HCT116 (cell line): Measurements from ENCODE around the gene EGFR. TPM values are rescaled to one million over a fixed set of nuclear protein-coding genes. Genes with fewer than 3 reads are reported as not detected.

ENCODE experiments used
- ATAC-seq: fragments of 200-7000 bp; cut with Tn5 transposase; 2 replicates; pipeline ENCODE4 v1.9.1; 2020; ENCODE audit warnings: mild to moderate bottlenecking, moderate library complexity
- BruUV-seq: library from RNA; stranded (reverse); fragments of 400-500 nt; replicated peaks from 2 replicates; lab custom pipeline; 2021; lab: Mats Ljungman, UMichigan
- CTCF ChIA-PET: fragments of 300-600 bp; sonication (Branson Sonifier 250); formaldehyde crosslinking; loops from one replicate; lab custom pipeline; 2021; ENCODE audit warnings: antibody characterized with exemption; lab: Charles Lee
- POLR2A ChIA-PET: fragments of 300-600, 350-600 bp; sonication (Branson Sonifier 250); formaldehyde crosslinking; loops from one replicate; lab custom pipeline; 2021; ENCODE audit warnings: antibody characterized with exemption; lab: Charles Lee
- RAD21 ChIA-PET, 2 experiments: fragments of 300-600 bp; sonication (Branson Sonifier 250); formaldehyde crosslinking; loops; one replicate each; lab custom pipeline; 2023; ENCODE audit warnings: low total read pairs in 2 of 2; ENCODE audit not compliant: uncharacterized antibody in 2 of 2, unreplicated experiment in 2 of 2, low non-redundant PET in 1 of 2; lab: Charles Lee
- DNase-seq: peaks from one replicate; pipeline ENCODE4 v3.0.0-alpha.2; 2010; ENCODE audit warnings: low read depth, low spot score
- H2AFZ ChIP-seq: fragments of 200-600 bp; shearing (Covaris generic), sonication (generic); 2 replicates; pipeline ENCODE4 v1.6.1; 2017; ENCODE audit warnings: low read depth, mixed run types, mixed read lengths, antibody characterized with exemption, low read length; ENCODE audit not compliant: poor library complexity, severe bottlenecking
- H3K27ac ChIP-seq: 2 replicates; pipeline ENCODE4 v1.5.1; 2012; ENCODE audit warnings: low read depth, low read length
- H3K27me3 ChIP-seq: fragments of 200-600 bp; sonication (generic); 2 replicates; pipeline ENCODE4 v1.6.1; 2016; ENCODE audit warnings: mixed run types, low read length, mixed read lengths; ENCODE audit not compliant: insufficient read depth
- H3K36me3 ChIP-seq, 2 experiments: fragments of 200-500 bp in 1 of 2; fragments of 200-600 bp in 1 of 2; sonication (Bioruptor generic) in 1 of 2; sonication (generic) in 1 of 2; 2 replicates each; pipeline versions ENCODE4 v1.5.1 to v1.6.1; 2014 to 2016; ENCODE audit warnings: low read length in 2 of 2, inconsistent platforms in 1 of 2, mixed read lengths in 1 of 2, mixed run types in 1 of 2; ENCODE audit not compliant: insufficient read depth in 2 of 2, control insufficient read depth in 1 of 2
- H3K4me1 ChIP-seq, 2 experiments: fragments of 200-600 bp in 1 of 2; sonication (generic) in 1 of 2; 2 replicates each; pipeline versions ENCODE4 v1.5.1 to v1.6.1; 2012 to 2017; ENCODE audit warnings: low read length in 2 of 2, inconsistent platforms in 1 of 2, mild to moderate bottlenecking in 1 of 2, mixed read lengths in 1 of 2, mixed run types in 1 of 2, moderate library complexity in 1 of 2; ENCODE audit not compliant: insufficient read depth in 2 of 2, control insufficient read depth in 1 of 2
- H3K4me2 ChIP-seq: fragments of 200-600 bp; sonication (generic); 2 replicates; pipeline ENCODE4 v1.6.1; 2017; ENCODE audit warnings: mixed run types, low read length, mixed read lengths
- H3K4me3 ChIP-seq, 2 experiments: fragments of 200-600 bp in 1 of 2; sonication (generic) in 1 of 2; replicated peaks in 1 of 2; 2 replicates each; pipeline ENCODE4 v1.5.1; 2011 to 2016; ENCODE audit warnings: low read length in 2 of 2, control low read depth in 1 of 2, low read depth in 1 of 2, mild to moderate bottlenecking in 1 of 2, mixed read lengths in 1 of 2, mixed run types in 1 of 2
- H3K79me2 ChIP-seq: fragments of 200-600 bp; sonication (generic); 2 replicates; pipeline ENCODE4 v1.6.1; 2017; ENCODE audit warnings: mild to moderate bottlenecking, mixed run types, low read length, moderate library complexity, mixed read lengths; ENCODE audit not compliant: insufficient read depth
- H3K9ac ChIP-seq: fragments of 200-600 bp; sonication (generic); 2 replicates; pipeline ENCODE4 v1.6.1; 2016; ENCODE audit warnings: low read length, mixed read lengths
- H3K9me2 ChIP-seq: fragments of 200-600 bp; sonication (generic), shearing (Covaris generic); 2 replicates; pipeline ENCODE4 v1.6.1; 2017; ENCODE audit warnings: mixed run types, mild to moderate bottlenecking, moderate library complexity; ENCODE audit not compliant: insufficient read depth
- H3K9me3 ChIP-seq, 2 experiments: fragments of 200-500 bp in 1 of 2; fragments of 200-600 bp in 1 of 2; sonication (Bioruptor generic) in 1 of 2; sonication (generic) in 1 of 2; 2 replicates each; pipeline ENCODE4 v1.6.1; 2014 to 2017; ENCODE audit warnings: low read length in 2 of 2, mixed read lengths in 2 of 2, inconsistent platforms in 1 of 2, low read depth in 1 of 2, mild to moderate bottlenecking in 1 of 2, mixed run types in 1 of 2, moderate library complexity in 1 of 2; ENCODE audit not compliant: control insufficient read depth in 1 of 2, insufficient read depth in 1 of 2
- H4K20me1 ChIP-seq: fragments of 200-600 bp; sonication (generic), shearing (Covaris generic); 2 replicates; pipeline ENCODE4 v1.6.1; 2017; ENCODE audit warnings: mixed run types, mild to moderate bottlenecking, moderate library complexity; ENCODE audit not compliant: insufficient read depth
- CEBPB ChIP-seq: IDR thresholded peaks from 2 replicates; pipeline ENCODE4 v1.6.1; 2012; ENCODE audit warnings: low read depth
- EGR1 ChIP-seq: IDR thresholded peaks from 2 replicates; pipeline ENCODE4 v1.6.1; 2012; ENCODE audit warnings: low read depth
- JUND ChIP-seq: IDR thresholded peaks from 2 replicates; pipeline ENCODE4 v1.6.1; 2012
- POLR2A ChIP-seq: IDR thresholded peaks from 2 replicates; pipeline ENCODE4 v1.7.0; 2011; ENCODE audit warnings: borderline replicate concordance; ENCODE audit not compliant: insufficient read depth, insufficient read length; ENCODE audit errors: extremely low read depth
- RAD21 ChIP-seq: IDR thresholded peaks from 2 replicates; pipeline ENCODE4 v1.6.1; 2012; ENCODE audit warnings: low read depth, mild to moderate bottlenecking
- SIN3A ChIP-seq: IDR thresholded peaks from 2 replicates; pipeline ENCODE4 v1.6.1; 2012; ENCODE audit warnings: low read depth
- SP1 ChIP-seq: IDR thresholded peaks from 2 replicates; pipeline ENCODE4 v1.6.1; 2012; ENCODE audit warnings: low read depth
- SRF ChIP-seq: IDR thresholded peaks from 2 replicates; pipeline ENCODE4 v1.6.1; 2012; ENCODE audit warnings: low read depth
- TCF7L2 ChIP-seq: IDR thresholded peaks from 2 replicates; pipeline ENCODE4 v1.7.0; 2011; ENCODE audit warnings: borderline replicate concordance, inconsistent platforms; ENCODE audit not compliant: insufficient read depth, insufficient read length; ENCODE audit errors: extremely low read depth
- ZFX ChIP-seq: fragments of 450-650 bp; IDR thresholded peaks from 2 replicates; pipeline ENCODE4 v1.6.1; 2017
- intact Hi-C: fragments of 100-400 bp; cut with micrococcal nuclease; formaldehyde crosslinking; loops from 2 replicates; pipeline ENCODE4 v1.10.0; 2022
- total RNA-seq: library from RNA; stranded (reverse); gene quantifications from one replicate; pipeline ENCODE4 v1.2.1, GENCODE V29; 2021; ENCODE audit not compliant: unreplicated experiment
- TF ChIP-seq, protein P1 (sequence below): IDR thresholded peaks from 2 replicates; pipeline ENCODE4 v1.6.1; 2012
- TF ChIP-seq, protein P2 (sequence below): IDR thresholded peaks from 2 replicates; pipeline ENCODE4 v1.6.1; 2012
- TF ChIP-seq, protein P3 (sequence below), 3 experiments: fragments of 200-600 bp in 1 of 3; sonication (generic) in 1 of 3; IDR thresholded peaks in 2 of 3; conservative IDR thresholded peaks in 1 of 3; 2 replicates each; pipeline ENCODE4 v1.5.1; 2012 to 2017; ENCODE audit warnings: low read depth in 2 of 3, low read length in 2 of 3, antibody characterized with exemption in 1 of 3, borderline replicate concordance in 1 of 3, control low read depth in 1 of 3, mild to moderate bottlenecking in 1 of 3, mixed read lengths in 1 of 3, mixed run types in 1 of 3, moderate library complexity in 1 of 3; ENCODE audit not compliant: insufficient read depth in 1 of 3
- TF ChIP-seq, protein P4 (sequence below): IDR thresholded peaks from 2 replicates; pipeline ENCODE4 v1.6.1; 2011; ENCODE audit warnings: mild to moderate bottlenecking, low read length, moderate library complexity; ENCODE audit not compliant: insufficient replicate concordance; ENCODE audit errors: extremely low read depth
- TF ChIP-seq, protein P5 (sequence below): IDR thresholded peaks from 2 replicates; pipeline ENCODE4 v1.6.1; 2012; ENCODE audit warnings: low read depth

Gene EGFR
- total RNA-seq, 1 experiment from 2014 or later, result 71.5 TPM

DNA sequence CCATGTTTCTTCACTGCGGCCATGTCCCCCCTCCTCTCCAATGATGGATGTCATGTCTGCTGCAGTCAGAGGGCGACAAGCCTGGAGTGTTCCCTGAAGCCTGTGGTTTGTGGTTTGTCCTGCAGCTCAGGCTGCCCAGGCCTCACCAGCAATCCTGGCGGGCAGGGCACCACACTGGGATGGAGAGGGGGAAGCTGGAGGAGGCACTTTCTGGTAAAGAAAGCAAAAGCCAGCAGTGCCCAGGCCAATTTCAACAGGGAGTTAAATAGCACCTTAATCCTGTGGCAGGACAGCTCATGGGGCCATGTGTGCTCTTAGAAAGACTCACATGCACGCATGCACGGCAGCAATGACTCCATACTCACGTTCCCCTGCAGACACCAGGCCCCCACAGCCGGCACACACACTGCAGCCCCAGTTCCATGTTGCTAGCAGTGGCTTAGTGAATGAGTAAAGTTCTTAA is 158.3 kb downstream of the EGFR start:
- RAD21 ChIA-PET, result no interaction called here
- POLR2A ChIA-PET, result interaction anchor here (0.6 kb wide), 1 partner anchor 434 kb away, joined by 3 read pairs; no protein-coding TSS in a partner anchor
- Histone ChIP-seq H3K4me1 (no peaks in the 10 kb centered on the region), H3K27me3 (no peaks in the 10 kb centered on the region), H2AFZ (no peak overlapping the region), H3K79me2 (no peaks in the 10 kb centered on the region), H3K9me3 (no peaks in the 10 kb centered on the region), H3K4me3 (no peak overlapping the region), H3K4me2 (no peak overlapping the region), H3K27ac (no peak overlapping the region), H3K9me2 (no peaks in the 10 kb centered on the region), H3K36me3 (peaks cover 15 to 53% of the 10 kb centered on the region in 2 experiments; a peak in 3 of 4 replicates), H4K20me1 (no peaks in the 10 kb centered on the region), H3K9ac (no peak overlapping the region)
- no TSS peak for BruUV-seq
- intact Hi-C loops, result no loop called here
- TF ChIP-seq JUND, result no peak
- TF ChIP-seq RAD21, result no peak
- TF ChIP-seq SRF, result no peak
- no peak for TF ChIP-seq TCF7L2
- TF ChIP-seq, protein P1, sequence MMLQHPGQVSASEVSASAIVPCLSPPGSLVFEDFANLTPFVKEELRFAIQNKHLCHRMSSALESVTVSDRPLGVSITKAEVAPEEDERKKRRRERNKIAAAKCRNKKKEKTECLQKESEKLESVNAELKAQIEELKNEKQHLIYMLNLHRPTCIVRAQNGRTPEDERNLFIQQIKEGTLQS, result no peak
- TF ChIP-seq SIN3A, result no peak
- TF ChIP-seq ZFX, result no peak
- TF ChIP-seq POLR2A, result no peak
- TF ChIP-seq, protein P2, sequence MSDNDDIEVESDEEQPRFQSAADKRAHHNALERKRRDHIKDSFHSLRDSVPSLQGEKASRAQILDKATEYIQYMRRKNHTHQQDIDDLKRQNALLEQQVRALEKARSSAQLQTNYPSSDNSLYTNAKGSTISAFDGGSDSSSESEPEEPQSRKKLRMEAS, result no peak
- TF ChIP-seq CEBPB, result no peak
- TF ChIP-seq, protein P3, sequence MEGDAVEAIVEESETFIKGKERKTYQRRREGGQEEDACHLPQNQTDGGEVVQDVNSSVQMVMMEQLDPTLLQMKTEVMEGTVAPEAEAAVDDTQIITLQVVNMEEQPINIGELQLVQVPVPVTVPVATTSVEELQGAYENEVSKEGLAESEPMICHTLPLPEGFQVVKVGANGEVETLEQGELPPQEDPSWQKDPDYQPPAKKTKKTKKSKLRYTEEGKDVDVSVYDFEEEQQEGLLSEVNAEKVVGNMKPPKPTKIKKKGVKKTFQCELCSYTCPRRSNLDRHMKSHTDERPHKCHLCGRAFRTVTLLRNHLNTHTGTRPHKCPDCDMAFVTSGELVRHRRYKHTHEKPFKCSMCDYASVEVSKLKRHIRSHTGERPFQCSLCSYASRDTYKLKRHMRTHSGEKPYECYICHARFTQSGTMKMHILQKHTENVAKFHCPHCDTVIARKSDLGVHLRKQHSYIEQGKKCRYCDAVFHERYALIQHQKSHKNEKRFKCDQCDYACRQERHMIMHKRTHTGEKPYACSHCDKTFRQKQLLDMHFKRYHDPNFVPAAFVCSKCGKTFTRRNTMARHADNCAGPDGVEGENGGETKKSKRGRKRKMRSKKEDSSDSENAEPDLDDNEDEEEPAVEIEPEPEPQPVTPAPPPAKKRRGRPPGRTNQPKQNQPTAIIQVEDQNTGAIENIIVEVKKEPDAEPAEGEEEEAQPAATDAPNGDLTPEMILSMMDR (IDR thresholded peaks at IDR 0.05 in 2 of 3, conservative IDR thresholded peaks at IDR 0.05 in 1 of 3; ENCODE audit: borderline replicate concordance in 1 of 3, insufficient read depth in 1 of 3, low read depth in 2 of 3, low read length in 2 of 3), result no peak
- TF ChIP-seq, protein P4, sequence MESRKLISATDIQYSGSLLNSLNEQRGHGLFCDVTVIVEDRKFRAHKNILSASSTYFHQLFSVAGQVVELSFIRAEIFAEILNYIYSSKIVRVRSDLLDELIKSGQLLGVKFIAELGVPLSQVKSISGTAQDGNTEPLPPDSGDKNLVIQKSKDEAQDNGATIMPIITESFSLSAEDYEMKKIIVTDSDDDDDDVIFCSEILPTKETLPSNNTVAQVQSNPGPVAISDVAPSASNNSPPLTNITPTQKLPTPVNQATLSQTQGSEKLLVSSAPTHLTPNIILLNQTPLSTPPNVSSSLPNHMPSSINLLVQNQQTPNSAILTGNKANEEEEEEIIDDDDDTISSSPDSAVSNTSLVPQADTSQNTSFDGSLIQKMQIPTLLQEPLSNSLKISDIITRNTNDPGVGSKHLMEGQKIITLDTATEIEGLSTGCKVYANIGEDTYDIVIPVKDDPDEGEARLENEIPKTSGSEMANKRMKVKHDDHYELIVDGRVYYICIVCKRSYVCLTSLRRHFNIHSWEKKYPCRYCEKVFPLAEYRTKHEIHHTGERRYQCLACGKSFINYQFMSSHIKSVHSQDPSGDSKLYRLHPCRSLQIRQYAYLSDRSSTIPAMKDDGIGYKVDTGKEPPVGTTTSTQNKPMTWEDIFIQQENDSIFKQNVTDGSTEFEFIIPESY, result no peak
- no peak for TF ChIP-seq SP1
- TF ChIP-seq, protein P5, sequence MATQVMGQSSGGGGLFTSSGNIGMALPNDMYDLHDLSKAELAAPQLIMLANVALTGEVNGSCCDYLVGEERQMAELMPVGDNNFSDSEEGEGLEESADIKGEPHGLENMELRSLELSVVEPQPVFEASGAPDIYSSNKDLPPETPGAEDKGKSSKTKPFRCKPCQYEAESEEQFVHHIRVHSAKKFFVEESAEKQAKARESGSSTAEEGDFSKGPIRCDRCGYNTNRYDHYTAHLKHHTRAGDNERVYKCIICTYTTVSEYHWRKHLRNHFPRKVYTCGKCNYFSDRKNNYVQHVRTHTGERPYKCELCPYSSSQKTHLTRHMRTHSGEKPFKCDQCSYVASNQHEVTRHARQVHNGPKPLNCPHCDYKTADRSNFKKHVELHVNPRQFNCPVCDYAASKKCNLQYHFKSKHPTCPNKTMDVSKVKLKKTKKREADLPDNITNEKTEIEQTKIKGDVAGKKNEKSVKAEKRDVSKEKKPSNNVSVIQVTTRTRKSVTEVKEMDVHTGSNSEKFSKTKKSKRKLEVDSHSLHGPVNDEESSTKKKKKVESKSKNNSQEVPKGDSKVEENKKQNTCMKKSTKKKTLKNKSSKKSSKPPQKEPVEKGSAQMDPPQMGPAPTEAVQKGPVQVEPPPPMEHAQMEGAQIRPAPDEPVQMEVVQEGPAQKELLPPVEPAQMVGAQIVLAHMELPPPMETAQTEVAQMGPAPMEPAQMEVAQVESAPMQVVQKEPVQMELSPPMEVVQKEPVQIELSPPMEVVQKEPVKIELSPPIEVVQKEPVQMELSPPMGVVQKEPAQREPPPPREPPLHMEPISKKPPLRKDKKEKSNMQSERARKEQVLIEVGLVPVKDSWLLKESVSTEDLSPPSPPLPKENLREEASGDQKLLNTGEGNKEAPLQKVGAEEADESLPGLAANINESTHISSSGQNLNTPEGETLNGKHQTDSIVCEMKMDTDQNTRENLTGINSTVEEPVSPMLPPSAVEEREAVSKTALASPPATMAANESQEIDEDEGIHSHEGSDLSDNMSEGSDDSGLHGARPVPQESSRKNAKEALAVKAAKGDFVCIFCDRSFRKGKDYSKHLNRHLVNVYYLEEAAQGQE, result no peak
- no peak for TF ChIP-seq EGR1
- CTCF ChIA-PET, result no interaction called here
- ATAC-seq (no peak), DNase-seq (no peak)
